Spleen (tissue), 7 donors: ENCODE results near the gene ITGBL1.

Source experiments
- POLR2AphosphoS5 ChIP-seq, 3 donors: sonication (generic); formaldehyde crosslinking; IDR thresholded peaks; one replicate each; pipeline ENCODE4 v1.5.1; 2017; ENCODE audit warnings: antibody characterized with exemption in 3 of 3
- TF ChIP-seq, protein P1 (sequence below), 11 experiments: fragments of 200-600 bp in 7 of 11; fragments of 450-650 bp in 4 of 11; sonication (generic) in 4 of 11; IDR thresholded peaks in 8 of 11; conservative IDR thresholded peaks in 3 of 11; 1 replicate in 7 of 11; 2 replicates in 4 of 11; pipeline versions ENCODE4 v1.4.0 to v1.8.0; 2016 to 2021; ENCODE audit warnings: antibody characterized with exemption in 11 of 11, inconsistent platforms in 4 of 11, mild to moderate bottlenecking in 1 of 11
- donor health status: DM: no; HTN: no; CAD: no; lungs with moderate emphysema.
- donor health status: DM: no; HTN: no; CAD: no.
- donor health status: DM: no; HTN: no; CAD: no.

DNA sequence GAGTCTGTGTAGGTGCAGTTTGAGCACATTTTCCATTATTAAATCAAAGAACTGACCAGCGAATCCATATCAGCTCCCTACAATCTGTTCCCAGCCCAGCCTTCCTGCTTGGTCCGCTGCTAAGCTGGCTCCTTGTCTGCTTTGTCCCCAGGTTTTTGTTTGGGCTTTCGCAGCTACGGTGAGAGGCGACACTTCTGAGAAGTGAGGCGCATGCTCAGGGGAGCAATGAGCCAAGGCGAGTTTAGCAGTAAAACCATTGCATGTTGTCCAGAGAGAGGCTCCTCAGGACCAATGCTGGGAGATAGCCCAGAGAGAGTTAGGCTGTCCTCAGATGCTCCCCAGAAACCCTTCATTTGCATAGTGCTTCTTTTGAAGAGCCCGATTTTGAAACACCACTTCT, 162.0 kb downstream of the ITGBL1 start:
- TF ChIP-seq, protein P1, sequence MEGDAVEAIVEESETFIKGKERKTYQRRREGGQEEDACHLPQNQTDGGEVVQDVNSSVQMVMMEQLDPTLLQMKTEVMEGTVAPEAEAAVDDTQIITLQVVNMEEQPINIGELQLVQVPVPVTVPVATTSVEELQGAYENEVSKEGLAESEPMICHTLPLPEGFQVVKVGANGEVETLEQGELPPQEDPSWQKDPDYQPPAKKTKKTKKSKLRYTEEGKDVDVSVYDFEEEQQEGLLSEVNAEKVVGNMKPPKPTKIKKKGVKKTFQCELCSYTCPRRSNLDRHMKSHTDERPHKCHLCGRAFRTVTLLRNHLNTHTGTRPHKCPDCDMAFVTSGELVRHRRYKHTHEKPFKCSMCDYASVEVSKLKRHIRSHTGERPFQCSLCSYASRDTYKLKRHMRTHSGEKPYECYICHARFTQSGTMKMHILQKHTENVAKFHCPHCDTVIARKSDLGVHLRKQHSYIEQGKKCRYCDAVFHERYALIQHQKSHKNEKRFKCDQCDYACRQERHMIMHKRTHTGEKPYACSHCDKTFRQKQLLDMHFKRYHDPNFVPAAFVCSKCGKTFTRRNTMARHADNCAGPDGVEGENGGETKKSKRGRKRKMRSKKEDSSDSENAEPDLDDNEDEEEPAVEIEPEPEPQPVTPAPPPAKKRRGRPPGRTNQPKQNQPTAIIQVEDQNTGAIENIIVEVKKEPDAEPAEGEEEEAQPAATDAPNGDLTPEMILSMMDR (IDR thresholded peaks at IDR 0.05 in 8 of 11, conservative IDR thresholded peaks at IDR 0.05 in 3 of 11): no peak
- TF ChIP-seq POLR2AphosphoS5 (IDR thresholded peaks at IDR 0.05): no peak
